Measurements from ENCODE around the gene ENTPD7.

DNA sequence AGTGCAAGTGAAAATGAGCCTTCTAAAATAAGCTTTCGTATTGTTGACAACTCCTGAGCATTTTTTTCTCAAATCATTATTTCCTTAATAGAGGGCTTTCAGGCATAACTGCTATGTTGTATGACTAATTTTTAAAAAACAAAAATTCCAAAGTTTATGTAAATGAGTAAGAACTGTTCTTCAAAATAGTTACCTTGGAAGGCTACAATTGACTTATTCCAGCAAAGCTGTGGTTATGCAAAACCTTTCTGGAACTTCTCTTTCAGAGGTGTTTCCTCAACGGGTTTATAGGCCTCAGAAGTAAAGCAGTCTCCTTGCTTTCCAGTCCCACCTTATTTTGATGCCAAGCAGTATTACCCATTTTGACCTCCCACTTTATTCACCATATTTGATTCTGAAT lies 41.6 kb upstream of the ENTPD7 start:
- TF ChIP-seq, protein P1, sequence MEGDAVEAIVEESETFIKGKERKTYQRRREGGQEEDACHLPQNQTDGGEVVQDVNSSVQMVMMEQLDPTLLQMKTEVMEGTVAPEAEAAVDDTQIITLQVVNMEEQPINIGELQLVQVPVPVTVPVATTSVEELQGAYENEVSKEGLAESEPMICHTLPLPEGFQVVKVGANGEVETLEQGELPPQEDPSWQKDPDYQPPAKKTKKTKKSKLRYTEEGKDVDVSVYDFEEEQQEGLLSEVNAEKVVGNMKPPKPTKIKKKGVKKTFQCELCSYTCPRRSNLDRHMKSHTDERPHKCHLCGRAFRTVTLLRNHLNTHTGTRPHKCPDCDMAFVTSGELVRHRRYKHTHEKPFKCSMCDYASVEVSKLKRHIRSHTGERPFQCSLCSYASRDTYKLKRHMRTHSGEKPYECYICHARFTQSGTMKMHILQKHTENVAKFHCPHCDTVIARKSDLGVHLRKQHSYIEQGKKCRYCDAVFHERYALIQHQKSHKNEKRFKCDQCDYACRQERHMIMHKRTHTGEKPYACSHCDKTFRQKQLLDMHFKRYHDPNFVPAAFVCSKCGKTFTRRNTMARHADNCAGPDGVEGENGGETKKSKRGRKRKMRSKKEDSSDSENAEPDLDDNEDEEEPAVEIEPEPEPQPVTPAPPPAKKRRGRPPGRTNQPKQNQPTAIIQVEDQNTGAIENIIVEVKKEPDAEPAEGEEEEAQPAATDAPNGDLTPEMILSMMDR (IDR thresholded peaks at IDR 0.05), result no peak
- TF ChIP-seq POLR2A (IDR thresholded peaks at IDR 0.05) (no peak), POLR2AphosphoS5 (IDR thresholded peaks at IDR 0.05) (no peak)

All from upper lobe of left lung (tissue), 4 donors.